Epidermal melanocyte (primary cell): ENCODE measurements around the gene LRRK2.
"Not testable (repeated sequence)": the region's sequence is repeated elsewhere in the genome, so short reads cannot be mapped to it uniquely, and the experiment has no call there.

Experiments
- DNase-seq: peaks from one replicate; pipeline ENCODE4 v3.0.0; 2011; ENCODE audit warnings: low spot score; ENCODE audit not compliant: insufficient read length

The LRRK2 gene

DNA sequence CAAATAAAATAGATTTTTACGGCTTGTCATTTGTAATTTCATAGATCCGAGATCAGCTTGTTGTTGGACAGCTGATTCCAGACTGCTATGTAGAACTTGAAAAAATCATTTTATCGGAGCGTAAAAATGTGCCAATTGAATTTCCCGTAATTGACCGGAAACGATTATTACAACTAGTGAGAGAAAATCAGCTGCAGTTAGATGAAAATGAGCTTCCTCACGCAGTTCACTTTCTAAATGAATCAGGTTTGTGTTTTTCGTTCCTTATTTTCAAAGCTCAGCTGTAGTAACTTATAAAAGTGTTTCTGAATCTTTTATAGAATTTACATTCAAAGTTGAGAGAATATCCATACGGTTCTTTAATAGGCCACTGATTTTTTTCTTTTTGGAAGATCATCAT is 89.1 kb downstream of the LRRK2 start:
- DNase-seq: no peak

DNA sequence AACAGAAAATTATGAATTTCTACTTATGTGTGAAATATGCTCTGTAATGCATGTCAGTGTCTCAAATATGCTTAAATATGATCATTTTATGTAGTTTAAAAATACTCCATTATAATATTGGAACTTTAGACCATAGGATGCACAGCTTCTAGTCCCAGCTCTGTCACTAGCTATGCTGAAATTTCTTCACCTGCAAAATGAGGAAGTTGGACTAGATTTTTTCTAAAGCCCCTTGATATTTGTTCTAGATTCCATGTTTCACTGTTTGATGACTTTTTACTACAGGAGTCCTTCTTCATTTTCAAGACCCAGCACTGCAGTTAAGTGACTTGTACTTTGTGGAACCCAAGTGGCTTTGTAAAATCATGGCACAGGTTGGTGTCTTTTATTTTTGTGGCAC is 90.1 kb downstream of the LRRK2 start:
- DNase-seq: no peak

DNA sequence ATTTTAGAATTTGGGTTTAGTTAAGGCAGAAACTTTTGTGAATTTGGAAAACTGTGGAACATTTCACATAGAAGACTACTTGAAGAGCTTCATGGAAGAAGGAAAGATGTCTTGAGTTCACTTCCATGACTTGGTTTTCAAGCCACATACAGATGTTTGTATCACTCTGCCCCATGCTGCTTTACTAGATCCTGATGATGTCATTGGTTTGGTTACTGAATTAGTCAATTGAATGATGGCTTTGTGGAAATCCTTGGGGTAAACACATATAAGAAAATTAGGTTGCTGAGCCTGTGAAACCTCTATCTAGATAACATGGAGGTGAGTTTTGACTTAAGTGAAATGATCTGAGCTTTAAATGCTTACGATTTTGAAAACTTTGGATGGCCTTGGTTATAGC is 90.6 kb downstream of the LRRK2 start:
- no peak for DNase-seq

DNA sequence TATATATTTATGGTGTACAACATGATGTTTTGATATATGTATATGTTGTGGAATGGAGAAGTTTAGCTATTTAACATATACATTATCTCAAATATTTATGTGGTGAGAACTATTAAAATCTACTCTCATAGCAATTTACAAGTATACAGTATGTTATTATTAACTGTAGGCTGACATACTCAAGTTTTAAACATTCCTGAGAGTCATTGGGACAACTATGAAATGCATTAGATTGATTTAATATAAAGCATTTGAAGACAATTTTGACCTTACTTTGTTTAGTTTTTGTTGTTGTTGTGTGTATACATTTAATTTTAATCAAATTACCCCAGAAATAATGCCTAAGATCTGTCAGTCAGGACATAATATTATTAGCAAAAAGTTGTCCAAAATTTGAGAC is 99.5 kb downstream of the LRRK2 start:
- DNase-seq: no peak

- DNase-seq: no peak
Measured at GRCh38 chr12:40325349-40325960, 100.7 kb downstream of the LRRK2 start.

GRCh38 chr12:40327535-40327934 is 102.7 kb downstream of the LRRK2 start:
- DNase-seq: no peak

GRCh38 chr12:40330180-40330579 is 105.4 kb downstream of the LRRK2 start:
- no peak for DNase-seq

- DNase-seq: no peak
Measured at GRCh38 chr12:40331886-40332285, 107.1 kb downstream of the LRRK2 start.

GRCh38 chr12:40335991-40336390 is 111.2 kb downstream of the LRRK2 start:
- DNase-seq: no peak

GRCh38 chr12:40336573-40337199 is 111.9 kb downstream of the LRRK2 start:
- DNase-seq: no peak

DNA sequence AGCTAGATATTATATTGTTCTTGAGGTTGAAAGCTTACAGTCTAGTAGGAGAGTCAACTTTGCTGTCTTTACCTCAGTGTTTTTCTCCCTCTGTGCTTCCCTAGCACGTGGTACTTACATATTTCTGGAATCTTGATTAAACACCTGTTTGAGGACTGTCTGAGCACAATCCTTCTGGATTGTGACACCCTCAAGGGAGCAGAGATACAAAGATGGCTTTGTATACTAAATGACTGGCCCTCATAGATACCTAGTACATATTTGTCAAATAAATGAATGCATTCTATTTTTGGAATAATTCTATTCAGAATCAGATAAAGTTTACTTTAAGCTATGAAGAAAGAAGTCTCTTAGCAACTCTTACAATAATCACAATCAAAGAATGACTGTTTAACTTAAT is 113.3 kb downstream of the LRRK2 start:
- DNase-seq: no peak

DNA sequence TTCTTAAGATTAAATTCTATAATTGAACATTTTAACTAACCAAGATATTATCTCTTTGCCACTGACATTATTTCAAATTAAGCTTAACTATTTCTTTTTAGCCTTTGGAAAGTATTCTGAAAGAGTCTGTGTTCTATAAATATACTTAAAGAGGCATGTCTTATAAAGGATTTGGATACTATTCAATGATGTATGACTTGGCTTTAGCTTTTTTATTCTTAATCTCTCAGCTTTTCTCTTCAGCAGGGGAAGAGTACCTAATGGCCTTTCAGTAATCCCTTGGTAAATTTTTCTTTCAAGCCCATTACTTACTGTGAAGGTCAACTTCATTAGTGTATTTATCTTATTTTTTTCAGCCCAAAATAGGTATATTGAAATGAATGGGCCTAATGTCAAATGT is 113.8 kb downstream of the LRRK2 start:
- no peak for DNase-seq

DNA sequence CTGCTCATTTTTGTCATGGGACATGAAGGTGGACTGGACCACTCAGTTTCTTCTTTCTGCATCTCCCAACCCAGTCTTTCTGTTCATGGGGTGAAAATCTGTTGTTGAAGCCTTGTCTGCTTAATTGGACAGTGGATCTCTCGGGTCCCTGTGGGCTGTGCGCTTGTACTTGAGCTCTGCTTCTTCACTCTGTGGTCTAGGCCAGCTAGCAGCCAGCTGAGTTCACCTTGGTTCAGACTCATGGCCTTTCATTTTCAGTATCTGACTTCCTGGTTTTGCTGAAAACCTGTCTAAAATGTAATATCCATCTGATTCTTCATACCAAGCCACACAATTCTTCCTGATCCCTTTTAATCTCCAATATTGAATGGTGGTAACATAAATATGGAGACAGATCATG is 117.2 kb downstream of the LRRK2 start:
- no peak for DNase-seq

DNA sequence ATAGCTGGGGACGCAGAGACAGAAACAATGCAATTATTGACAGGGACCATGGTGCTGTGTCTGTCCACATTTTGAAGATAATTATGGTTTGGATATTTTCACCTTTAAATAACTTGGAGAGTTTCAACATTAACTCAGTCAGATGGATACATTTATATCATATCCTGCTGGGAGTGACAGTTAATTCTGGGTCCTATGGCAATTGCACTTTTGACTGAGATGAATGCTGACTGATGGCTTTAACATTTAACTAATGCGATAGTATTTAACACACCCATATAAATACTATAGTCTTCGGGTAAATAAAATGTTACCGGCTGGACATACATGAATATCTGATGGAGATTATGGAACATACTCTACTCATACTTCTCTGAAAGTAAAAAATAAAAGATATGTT is 118.3 kb downstream of the LRRK2 start:
- no peak for DNase-seq

GRCh38 chr12:40344312-40344711 is 119.5 kb downstream of the LRRK2 start:
- DNase-seq: no peak

- DNase-seq: no peak
Measured at GRCh38 chr12:40351976-40352375, 127.2 kb downstream of the LRRK2 start.

- DNase-seq: no peak
Measured at GRCh38 chr12:40375076-40375475, 150.3 kb downstream of the LRRK2 start.

GRCh38 chr12:40376533-40377267 is 151.9 kb downstream of the LRRK2 start:
- no peak for DNase-seq

DNA sequence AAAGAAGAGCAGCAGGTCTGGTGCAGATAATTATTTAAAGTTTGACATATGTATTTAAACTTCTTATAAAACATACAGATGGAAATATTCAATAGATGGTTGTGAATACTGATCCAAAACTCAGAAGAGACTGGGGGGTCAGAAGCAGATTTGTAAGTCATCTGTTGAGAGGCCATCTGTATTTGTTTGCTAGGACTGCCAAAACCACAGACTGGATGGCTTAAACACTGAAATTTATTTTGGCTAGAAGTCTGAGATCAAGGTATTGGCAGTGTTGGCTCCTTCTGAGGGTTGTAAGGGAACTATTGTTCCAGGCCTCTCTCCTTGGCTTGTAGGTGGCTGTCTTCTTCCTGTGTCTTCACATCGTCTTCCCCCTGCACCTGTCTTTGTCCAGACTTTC is 153.9 kb downstream of the LRRK2 start:
- DNase-seq: no peak

DNA sequence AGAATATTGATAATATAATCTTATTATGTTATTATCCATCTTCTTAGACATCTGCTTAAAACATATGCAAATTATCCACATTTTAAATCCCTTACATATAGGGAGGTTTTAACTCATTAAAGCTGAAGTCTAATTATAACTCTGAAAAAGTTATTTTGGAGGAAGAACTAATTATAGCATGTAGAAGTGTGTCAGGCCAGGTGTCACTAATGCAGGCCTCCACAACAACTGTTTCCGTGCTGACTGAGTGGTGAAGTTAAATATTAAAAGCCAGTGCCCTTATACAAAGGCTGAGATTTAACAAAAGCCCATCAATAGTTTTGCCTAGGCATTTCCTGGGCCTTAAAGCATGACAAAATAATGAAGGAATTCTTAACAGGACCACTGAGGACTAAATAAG is 157.4 kb downstream of the LRRK2 start:
- DNase-seq: no peak

DNA sequence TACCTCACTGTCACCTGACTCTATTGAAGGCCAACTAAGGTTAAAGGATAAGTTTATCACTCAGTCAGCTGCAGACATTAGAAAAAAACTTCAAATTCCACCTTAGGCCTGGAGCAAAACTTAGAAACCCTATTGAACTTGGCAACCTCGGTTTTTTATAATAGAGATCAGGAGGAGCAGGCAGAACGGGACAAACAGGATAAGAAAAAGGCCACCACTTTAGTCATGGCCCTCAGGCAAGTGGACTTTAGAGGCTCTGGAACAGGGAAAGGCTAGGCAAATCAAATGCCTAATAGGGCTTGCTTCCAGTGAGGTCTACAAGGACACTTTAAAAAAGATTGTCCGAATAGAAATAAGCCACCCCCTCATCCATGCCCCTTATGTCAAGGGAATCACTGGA is 162.5 kb downstream of the LRRK2 start:
- not testable (repeated sequence) for DNase-seq

DNA sequence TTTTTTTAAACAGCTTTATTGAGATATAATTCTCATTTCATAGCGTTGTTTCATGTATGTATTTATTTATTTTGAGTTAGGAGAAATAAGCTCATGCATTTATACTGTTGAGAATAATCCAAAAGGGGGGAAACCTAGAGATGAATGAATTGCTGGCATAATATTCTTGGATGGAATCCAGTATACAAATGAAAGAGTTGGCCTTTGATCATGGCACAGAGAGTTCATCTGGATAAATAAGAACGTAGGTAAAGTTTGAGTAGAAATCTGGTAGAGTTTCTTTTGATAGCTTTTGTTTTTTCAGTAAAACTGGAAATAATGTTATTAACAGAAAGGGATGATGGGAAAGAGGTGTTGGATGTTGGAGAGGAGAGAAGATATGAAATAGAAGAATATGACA is 166.2 kb downstream of the LRRK2 start:
- DNase-seq: no peak

GRCh38 chr12:40393026-40393425 is 168.2 kb downstream of the LRRK2 start:
- DNase-seq: no peak
